Activated naive CD4-positive, alpha-beta T cell treated with anti-CD3 and anti-CD28 coated beads, Interleukin-2, amount 50 U/mL, for 24 hours (primary cell): Measurements from ENCODE around the gene GRK1.
A peak's percentile ranks its signal among the peaks of the same experiment; 100 is the strongest.

Experiments used
- H3K27ac Mint-ChIP-seq: one replicate; pipeline ENCODE4 v1.8.0; 2021; ENCODE audit warnings: mild to moderate bottlenecking, mixed read lengths
- H3K27me3 Mint-ChIP-seq: one replicate; pipeline ENCODE4 v1.8.0; 2021; ENCODE audit warnings: mixed read lengths
- H3K36me3 Mint-ChIP-seq: one replicate; pipeline ENCODE4 v1.8.0; 2021; ENCODE audit warnings: mixed read lengths
- H3K4me1 Mint-ChIP-seq: one replicate; pipeline ENCODE4 v1.8.0; 2021; ENCODE audit warnings: mixed read lengths
- H3K4me3 Mint-ChIP-seq: one replicate; pipeline ENCODE4 v1.8.0; 2021; ENCODE audit warnings: mild to moderate bottlenecking, mixed read lengths
- H3K9me3 Mint-ChIP-seq: one replicate; pipeline ENCODE4 v1.8.0; 2021; ENCODE audit warnings: mixed read lengths

GRK1 gene

DNA sequence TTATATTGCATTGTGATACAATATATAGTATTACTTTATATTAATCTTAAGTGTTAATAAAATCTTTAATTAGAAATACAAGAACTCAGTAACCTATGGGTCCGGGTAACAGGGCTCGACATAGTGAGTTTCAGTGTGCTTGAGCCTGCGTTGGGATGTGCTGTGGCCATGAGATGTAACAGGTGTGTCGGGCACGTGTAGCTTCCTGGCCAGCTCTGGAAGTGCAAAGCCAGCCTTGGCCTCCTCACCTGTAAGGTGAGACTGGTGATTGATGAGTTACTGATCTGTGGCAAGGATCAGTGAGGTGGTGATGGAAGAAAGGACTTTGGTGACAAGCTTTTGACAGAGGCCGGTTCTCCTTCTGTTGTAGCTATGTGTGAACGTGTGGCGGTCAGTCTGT lies 28.2 kb upstream of the GRK1 start:
- no peaks in the 10 kb centered on the region for H3K27me3 Mint-ChIP-seq
- H3K36me3 Mint-ChIP-seq = peaks cover 23% of the 10 kb centered on the region
- no peaks in the 10 kb centered on the region for H3K9me3 Mint-ChIP-seq
- no peak overlapping the region for H3K27ac Mint-ChIP-seq
- H3K4me1 Mint-ChIP-seq = peaks cover 26% of the 10 kb centered on the region
- H3K4me3 Mint-ChIP-seq = no peak overlapping the region

DNA sequence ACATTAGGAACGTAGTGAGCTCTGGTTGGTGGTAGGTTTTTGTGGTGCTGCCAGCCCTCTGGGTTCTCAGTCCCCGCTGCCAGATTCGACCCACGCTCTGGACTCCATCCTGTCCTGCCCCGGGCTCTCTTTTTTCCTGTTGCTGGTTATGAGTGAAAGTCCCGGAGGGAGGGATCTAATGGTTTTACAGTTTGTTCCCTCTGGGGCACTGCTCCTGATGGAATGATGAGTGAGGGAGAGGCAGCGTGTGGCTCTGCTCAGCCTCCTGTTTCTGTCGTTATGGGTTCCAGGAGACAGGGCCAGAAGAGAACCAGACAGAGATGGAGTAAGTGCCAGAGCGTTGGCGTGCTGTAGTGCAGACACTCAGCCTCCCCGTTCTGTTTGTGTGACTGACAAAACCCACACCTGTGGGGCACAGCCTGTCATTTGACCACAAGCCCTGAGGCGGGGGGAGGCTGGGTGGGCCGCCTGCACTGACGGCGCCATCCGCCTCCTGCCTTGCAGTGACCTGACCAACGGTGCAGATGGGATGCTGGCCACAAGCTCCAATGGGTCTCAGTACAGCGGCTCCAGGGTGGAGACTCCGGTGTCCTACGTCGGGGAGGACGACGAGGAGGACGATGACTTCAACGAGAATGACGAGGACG lies 27.3 kb upstream of the GRK1 start:
- H3K36me3 Mint-ChIP-seq = peaks cover 23% of the 10 kb centered on the region
- no peaks in the 10 kb centered on the region for H3K9me3 Mint-ChIP-seq
- H3K4me3 Mint-ChIP-seq = no peak overlapping the region
- H3K4me1 Mint-ChIP-seq = peaks cover 22% of the 10 kb centered on the region
- H3K27ac Mint-ChIP-seq = no peak overlapping the region
- no peaks in the 10 kb centered on the region for H3K27me3 Mint-ChIP-seq

DNA sequence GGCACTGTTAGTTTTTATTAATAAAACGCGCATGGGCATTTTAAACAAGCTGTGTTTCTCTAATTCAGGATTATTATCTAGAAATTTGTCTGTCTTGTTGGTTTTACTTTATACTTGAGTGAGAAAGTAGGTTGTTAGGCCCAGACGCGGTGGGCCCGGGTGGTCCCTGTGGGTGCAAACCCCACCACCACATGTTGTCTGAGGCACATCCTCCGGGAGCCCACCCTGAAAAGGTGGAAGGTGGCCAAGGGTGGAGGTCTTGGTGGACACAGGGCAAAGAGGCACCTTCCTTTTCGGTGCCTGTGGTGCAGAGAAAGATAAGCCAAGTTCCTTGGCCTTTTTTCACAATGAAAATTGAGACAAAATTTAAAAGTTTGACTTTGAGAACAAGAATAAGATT lies 25.6 kb upstream of the GRK1 start:
- H3K4me1 Mint-ChIP-seq = peaks cover 24% of the 10 kb centered on the region
- H3K9me3 Mint-ChIP-seq = no peaks in the 10 kb centered on the region
- H3K27me3 Mint-ChIP-seq = no peaks in the 10 kb centered on the region

GRCh38 chr13:113642563-113642962 lies 24.5 kb upstream of the GRK1 start:
- H3K4me3 Mint-ChIP-seq = no peak overlapping the region
- H3K27ac Mint-ChIP-seq = no peak overlapping the region
- H3K4me1 Mint-ChIP-seq = peaks cover 35% of the 10 kb centered on the region
- no peaks in the 10 kb centered on the region for H3K27me3 Mint-ChIP-seq
- H3K36me3 Mint-ChIP-seq = peaks cover 23% of the 10 kb centered on the region
- no peaks in the 10 kb centered on the region for H3K9me3 Mint-ChIP-seq

More for the DNA sequence above, 25.6 kb upstream of the GRK1 start:
- H3K36me3 Mint-ChIP-seq = peaks cover 23% of the 10 kb centered on the region
- no peak overlapping the region for H3K27ac Mint-ChIP-seq
- no peak overlapping the region for H3K4me3 Mint-ChIP-seq

DNA sequence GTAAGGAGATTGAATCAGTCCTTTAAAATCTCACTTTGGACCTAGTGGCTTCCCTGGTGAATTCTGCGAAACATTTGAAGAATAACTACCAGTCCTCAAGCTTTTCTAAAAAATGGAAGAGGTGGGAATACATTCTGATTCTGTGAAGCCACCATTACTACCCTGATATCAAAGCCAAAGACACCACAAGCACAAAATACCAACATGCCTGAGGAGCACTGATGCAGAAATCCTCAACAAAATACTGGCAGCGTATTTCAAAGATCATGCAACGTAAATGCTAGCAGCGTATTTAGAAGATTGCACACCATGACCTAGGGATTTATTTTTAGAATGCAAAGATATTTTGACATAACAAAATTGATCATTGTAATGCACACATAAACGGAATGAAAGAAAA lies 23.4 kb upstream of the GRK1 start:
- Mint-ChIP-seq H3K4me3 (no peak overlapping the region), H3K4me1 (peaks cover 43% of the 10 kb centered on the region), H3K27me3 (no peaks in the 10 kb centered on the region), H3K36me3 (peaks cover 23% of the 10 kb centered on the region), H3K9me3 (no peaks in the 10 kb centered on the region), H3K27ac (no peak overlapping the region)

- no peak overlapping the region for H3K27ac Mint-ChIP-seq
- peaks cover 40% of the 10 kb centered on the region for H3K4me1 Mint-ChIP-seq
- H3K4me3 Mint-ChIP-seq = no peak overlapping the region
- no peaks in the 10 kb centered on the region for H3K27me3 Mint-ChIP-seq
- H3K9me3 Mint-ChIP-seq = no peaks in the 10 kb centered on the region
- H3K36me3 Mint-ChIP-seq = peaks cover 18% of the 10 kb centered on the region
Measured at GRCh38 chr13:113644800-113645199, 22.2 kb upstream of the GRK1 start.

GRCh38 chr13:113645329-113645728 lies 21.7 kb upstream of the GRK1 start:
- Mint-ChIP-seq H3K27ac (no peak overlapping the region), H3K4me1 (peaks cover 37% of the 10 kb centered on the region), H3K9me3 (no peaks in the 10 kb centered on the region), H3K36me3 (peaks cover 18% of the 10 kb centered on the region), H3K4me3 (no peak overlapping the region), H3K27me3 (no peaks in the 10 kb centered on the region)

DNA sequence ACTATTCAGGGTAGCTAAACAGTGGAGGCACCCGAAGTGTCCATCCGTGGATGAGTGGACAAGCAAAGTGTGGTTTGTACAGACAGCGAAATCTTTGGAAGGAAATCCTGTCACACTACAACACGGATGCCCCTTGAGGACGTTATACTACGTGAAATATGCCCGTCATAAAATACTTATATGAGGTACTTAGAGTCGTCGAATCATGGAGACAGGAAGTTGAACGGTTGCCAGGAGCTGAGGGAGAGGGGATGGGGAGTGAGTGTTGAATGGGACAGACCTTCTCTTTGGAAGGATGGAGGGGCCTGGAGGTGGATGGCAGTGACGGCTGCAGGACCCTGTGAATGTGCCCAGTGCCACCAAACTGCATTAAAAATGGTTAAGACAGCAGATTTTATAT lies 20.6 kb upstream of the GRK1 start:
- no peaks in the 10 kb centered on the region for H3K27me3 Mint-ChIP-seq
- H3K27ac Mint-ChIP-seq = no peak overlapping the region
- no peaks in the 10 kb centered on the region for H3K9me3 Mint-ChIP-seq
- H3K36me3 Mint-ChIP-seq = peaks cover 13% of the 10 kb centered on the region
- peaks cover 31% of the 10 kb centered on the region for H3K4me1 Mint-ChIP-seq
- peak overlapping the region; percentile 58 for H3K4me3 Mint-ChIP-seq

DNA sequence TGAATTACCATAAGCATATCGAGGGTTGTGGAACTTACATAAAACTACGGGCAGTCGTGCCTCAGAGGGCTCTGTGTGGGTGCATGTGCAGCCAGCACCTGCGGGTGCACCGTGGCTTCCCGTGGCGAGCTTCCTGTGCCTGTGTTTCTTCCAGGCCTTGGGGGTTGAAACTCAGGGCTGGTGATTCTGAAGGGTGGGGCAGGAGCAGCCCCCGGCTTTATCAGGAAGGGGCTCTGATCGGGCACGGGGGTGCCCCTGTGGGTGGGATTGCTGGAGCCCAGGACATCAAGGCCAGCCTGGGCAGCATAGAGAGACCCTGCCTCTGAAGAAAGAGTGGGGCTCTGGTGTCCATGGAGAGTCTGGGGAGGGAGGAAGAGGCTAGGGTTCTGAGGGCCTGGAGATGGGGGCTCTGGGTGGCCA lies 20.1 kb upstream of the GRK1 start:
- Mint-ChIP-seq H3K27me3 (no peaks in the 10 kb centered on the region), H3K9me3 (no peaks in the 10 kb centered on the region), H3K4me1 (peaks cover 31% of the 10 kb centered on the region), H3K36me3 (peaks cover 11% of the 10 kb centered on the region), H3K4me3 (peak overlapping the region; percentile 58), H3K27ac (no peak overlapping the region)

- H3K27ac Mint-ChIP-seq = peak overlapping the region; percentile 55
- peaks cover 31% of the 10 kb centered on the region for H3K4me1 Mint-ChIP-seq
- H3K9me3 Mint-ChIP-seq = no peaks in the 10 kb centered on the region
- peak overlapping the region; percentile 13 for H3K4me3 Mint-ChIP-seq
- H3K36me3 Mint-ChIP-seq = peaks cover 4% of the 10 kb centered on the region
- no peaks in the 10 kb centered on the region for H3K27me3 Mint-ChIP-seq
Measured at GRCh38 chr13:113647351-113648215, 19.4 kb upstream of the GRK1 start.

GRCh38 chr13:113648216-113648610 lies 18.8 kb upstream of the GRK1 start:
- H3K4me1 Mint-ChIP-seq = peaks cover 31% of the 10 kb centered on the region
- H3K36me3 Mint-ChIP-seq = peaks cover under 1% of the 10 kb centered on the region
- no peak overlapping the region for H3K4me3 Mint-ChIP-seq
- peak overlapping the region; percentile 55 for H3K27ac Mint-ChIP-seq
- H3K9me3 Mint-ChIP-seq = no peaks in the 10 kb centered on the region
- H3K27me3 Mint-ChIP-seq = no peaks in the 10 kb centered on the region

- Mint-ChIP-seq H3K27me3 (no peaks in the 10 kb centered on the region), H3K9me3 (no peaks in the 10 kb centered on the region), H3K4me1 (peaks cover 37% of the 10 kb centered on the region), H3K36me3 (no peaks in the 10 kb centered on the region), H3K27ac (no peak overlapping the region), H3K4me3 (no peak overlapping the region)
Measured at GRCh38 chr13:113649212-113649611, 17.8 kb upstream of the GRK1 start.

DNA sequence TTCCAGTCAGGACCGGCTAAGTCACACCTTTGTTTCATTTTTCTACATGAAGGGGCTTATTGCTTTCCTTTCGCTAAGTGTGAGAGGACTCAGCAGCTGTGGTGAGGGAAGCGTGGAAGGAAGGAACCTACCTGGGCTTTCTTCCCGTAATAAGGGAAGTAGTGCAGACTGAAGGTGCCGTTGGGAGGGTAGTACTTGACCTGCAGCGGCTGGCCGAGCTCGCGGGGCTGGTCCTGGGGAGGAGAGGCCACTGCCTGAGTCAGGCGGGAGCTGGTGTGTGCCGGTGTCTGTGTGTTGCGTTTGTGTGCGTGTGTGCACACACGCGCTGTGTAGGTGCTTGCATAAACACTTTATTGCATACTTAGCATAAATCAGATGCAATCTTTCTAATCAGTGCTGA lies 16.7 kb upstream of the GRK1 start:
- H3K36me3 Mint-ChIP-seq = no peaks in the 10 kb centered on the region
- H3K4me1 Mint-ChIP-seq = peaks cover 33% of the 10 kb centered on the region
- no peak overlapping the region for H3K4me3 Mint-ChIP-seq
- H3K27ac Mint-ChIP-seq = no peak overlapping the region
- no peaks in the 10 kb centered on the region for H3K27me3 Mint-ChIP-seq
- no peaks in the 10 kb centered on the region for H3K9me3 Mint-ChIP-seq

- Mint-ChIP-seq H3K36me3 (no peaks in the 10 kb centered on the region), H3K27ac (no peak overlapping the region), H3K4me3 (no peak overlapping the region), H3K4me1 (peaks cover 33% of the 10 kb centered on the region), H3K9me3 (no peaks in the 10 kb centered on the region), H3K27me3 (no peaks in the 10 kb centered on the region)
Measured at GRCh38 chr13:113650731-113651148, 16.3 kb upstream of the GRK1 start.

DNA sequence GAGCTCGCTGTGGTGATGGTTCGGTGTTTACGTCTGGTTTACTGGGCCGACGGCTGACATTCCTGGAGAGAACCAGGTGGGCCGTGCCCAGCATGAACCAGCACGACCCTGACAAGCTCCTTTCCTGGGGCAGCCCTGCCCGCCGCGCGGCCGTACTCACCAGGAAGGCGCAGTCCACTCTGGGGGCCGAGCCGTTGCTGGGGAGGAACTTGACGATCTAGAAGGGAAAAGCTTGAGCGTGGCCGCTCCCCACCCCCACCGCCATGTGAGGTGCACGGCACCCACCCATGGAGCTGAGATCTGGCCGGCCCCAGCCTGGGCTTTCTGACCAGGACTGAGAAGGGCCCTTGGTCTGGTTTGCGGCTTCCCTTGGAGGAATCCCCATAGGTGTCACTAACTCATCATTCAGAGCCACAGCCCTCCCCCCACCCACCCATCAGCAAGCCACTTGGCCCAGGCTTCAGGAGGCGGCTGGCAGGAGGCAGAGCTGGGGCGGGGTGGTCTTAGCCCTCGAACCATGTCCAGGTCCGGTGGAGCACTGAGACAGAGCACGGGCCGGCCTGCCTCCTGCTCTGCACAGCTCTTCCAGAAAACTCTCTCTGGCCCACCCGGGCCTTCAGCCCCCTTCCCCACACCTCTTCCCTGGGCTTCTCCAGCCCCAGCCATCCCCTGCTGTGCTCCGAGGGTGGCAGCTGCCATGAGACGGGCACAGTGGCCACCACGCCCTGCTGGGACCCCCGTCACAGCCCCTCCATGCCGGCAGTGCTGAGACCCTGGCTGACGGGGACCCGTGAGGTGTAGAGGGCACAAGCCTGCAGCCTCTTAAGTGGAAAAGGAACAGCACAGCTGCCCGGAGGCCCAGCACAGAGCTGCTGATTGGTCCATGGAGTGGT lies 15.3 kb upstream of the GRK1 start:
- no peak overlapping the region for H3K27ac Mint-ChIP-seq
- no peaks in the 10 kb centered on the region for H3K36me3 Mint-ChIP-seq
- peaks cover 23% of the 10 kb centered on the region for H3K4me1 Mint-ChIP-seq
- no peaks in the 10 kb centered on the region for H3K27me3 Mint-ChIP-seq
- H3K4me3 Mint-ChIP-seq = no peak overlapping the region
- no peaks in the 10 kb centered on the region for H3K9me3 Mint-ChIP-seq
